Neural cell (in vitro differentiated cells): ENCODE measurements around the gene NGB. TPM values are rescaled to one million over a fixed set of nuclear protein-coding genes. Genes with fewer than 3 reads are reported as not detected.

Source experiments
- H2AFZ ChIP-seq: fragments of 200-600, 300-800 bp; sonication (generic), shearing (Covaris generic); 2 replicates; pipeline ENCODE4 v1.6.0; 2014; ENCODE audit warnings: low read depth, mild to moderate bottlenecking, antibody characterized with exemption, low read length, moderate library complexity
- H3F3A ChIP-seq: fragments of 200-600 bp; shearing (Covaris generic); 2 replicates; pipeline ENCODE4 v1.6.1; 2016; ENCODE audit warnings: mild to moderate bottlenecking, moderate library complexity, mixed read lengths, antibody characterized with exemption, low read length; ENCODE audit not compliant: insufficient read depth, poor library complexity, severe bottlenecking
- H3K27ac ChIP-seq: fragments of 200-600, 300-800 bp; sonication (generic), shearing (Covaris generic); 2 replicates; pipeline ENCODE4 v1.5.1; 2014; ENCODE audit warnings: mild to moderate bottlenecking, low read length, moderate library complexity
- H3K27me3 ChIP-seq: fragments of 300-800, 200-600 bp; sonication (generic), shearing (Covaris generic); 2 replicates; pipeline ENCODE4 v1.6.0; 2014; ENCODE audit warnings: mild to moderate bottlenecking, low read depth, low read length, moderate library complexity; ENCODE audit not compliant: insufficient read depth
- H3K36me3 ChIP-seq: fragments of 300-800, 200-600 bp; sonication (generic), shearing (Covaris generic); 2 replicates; pipeline ENCODE4 v1.5.1; 2014; ENCODE audit warnings: mild to moderate bottlenecking, antibody characterized with exemption, low read length, moderate library complexity; ENCODE audit not compliant: insufficient read depth
- H3K4me2 ChIP-seq: fragments of 300-800, 200-600 bp; sonication (generic), shearing (Covaris generic); 2 replicates; pipeline ENCODE4 v1.6.0; 2014; ENCODE audit warnings: mild to moderate bottlenecking, low read length
- H3K4me3 ChIP-seq: fragments of 300-800, 200-600 bp; sonication (generic), shearing (Covaris generic); 2 replicates; pipeline ENCODE4 v1.5.1; 2014; ENCODE audit warnings: mild to moderate bottlenecking, low read length, moderate library complexity
- H3K79me2 ChIP-seq: fragments of 200-600 bp; shearing (Covaris generic); replicated peaks from 2 replicates; pipeline ENCODE4 v1.6.0; 2014; ENCODE audit warnings: mild to moderate bottlenecking, low read length, moderate library complexity; ENCODE audit not compliant: insufficient read depth
- H3K9ac ChIP-seq: fragments of 300-800, 200-600 bp; sonication (generic), shearing (Covaris generic); 2 replicates; pipeline ENCODE4 v1.6.1; 2016; ENCODE audit warnings: mild to moderate bottlenecking, low read length, mixed read lengths
- H3K9me2 ChIP-seq: fragments of 200-600 bp; shearing (Covaris generic); 2 replicates; pipeline ENCODE4 v1.6.1; 2016; ENCODE audit warnings: mild to moderate bottlenecking, low read length, mixed read lengths; ENCODE audit not compliant: insufficient read depth
- H3K9me3 ChIP-seq: fragments of 200-600, 300-800 bp; sonication (generic), shearing (Covaris generic); 2 replicates; pipeline ENCODE4 v1.6.1; 2016; ENCODE audit warnings: mild to moderate bottlenecking, mixed run types, low read length, moderate library complexity, mixed read lengths
- H4K20me1 ChIP-seq: fragments of 200-600 bp; shearing (Covaris generic); 2 replicates; pipeline ENCODE4 v1.6.1; 2016; ENCODE audit warnings: mild to moderate bottlenecking, mixed run types; ENCODE audit not compliant: insufficient read depth
- CTCF ChIP-seq: fragments of 450-650 bp; IDR thresholded peaks from 2 replicates; pipeline ENCODE4 v1.5.1; 2014; ENCODE audit warnings: antibody characterized with exemption, mild to moderate bottlenecking, moderate library complexity; ENCODE audit not compliant: poor library complexity, severe bottlenecking
- EP300 ChIP-seq: fragments of 450-650 bp; conservative IDR thresholded peaks from 2 replicates; pipeline ENCODE4 v1.6.1; 2014; ENCODE audit warnings: antibody characterized with exemption, mild to moderate bottlenecking, moderate library complexity; ENCODE audit not compliant: poor library complexity, severe bottlenecking
- EZH2 ChIP-seq: fragments of 200-600, 300-800 bp; shearing (Covaris generic), sonication (generic); IDR thresholded peaks from 2 replicates; pipeline ENCODE4 v1.6.1; 2014; ENCODE audit warnings: antibody characterized with exemption, low read length, borderline replicate concordance, mild to moderate bottlenecking; ENCODE audit not compliant: insufficient read depth, poor library complexity, severe bottlenecking
- MXI1 ChIP-seq: fragments of 450-650 bp; conservative IDR thresholded peaks from 2 replicates; pipeline ENCODE4 v1.6.1; 2014; ENCODE audit warnings: antibody characterized with exemption, mild to moderate bottlenecking; ENCODE audit not compliant: poor library complexity, severe bottlenecking
- POLR2AphosphoS5 ChIP-seq: IDR thresholded peaks from 2 replicates; pipeline ENCODE4 v1.6.1; 2012
- RAD21 ChIP-seq: fragments of 450-650 bp; conservative IDR thresholded peaks from 2 replicates; pipeline ENCODE4 v1.6.1; 2014; ENCODE audit warnings: antibody characterized with exemption, mild to moderate bottlenecking, moderate library complexity
- REST ChIP-seq: IDR thresholded peaks from 2 replicates; pipeline ENCODE4 v1.6.1; 2012; ENCODE audit warnings: borderline replicate concordance
- SMC3 ChIP-seq: fragments of 450-650 bp; conservative IDR thresholded peaks from 2 replicates; pipeline ENCODE4 v1.6.1; 2014; ENCODE audit warnings: antibody characterized with exemption, mild to moderate bottlenecking, moderate library complexity; ENCODE audit not compliant: poor library complexity
- TAF1 ChIP-seq: IDR thresholded peaks from 2 replicates; pipeline ENCODE4 v1.6.1; 2012; ENCODE audit warnings: low read depth
- polyA plus RNA-seq: library from polyadenylated mRNA; depleted of rRNA; stranded (reverse); fragments of >200 nt; gene quantifications from 2 replicates; pipeline ENCODE4 v1.2.3, GENCODE V29; 2014

Gene NGB
- polyA plus RNA-seq, 1 donor from 2014 or later: 0.87 TPM

DNA sequence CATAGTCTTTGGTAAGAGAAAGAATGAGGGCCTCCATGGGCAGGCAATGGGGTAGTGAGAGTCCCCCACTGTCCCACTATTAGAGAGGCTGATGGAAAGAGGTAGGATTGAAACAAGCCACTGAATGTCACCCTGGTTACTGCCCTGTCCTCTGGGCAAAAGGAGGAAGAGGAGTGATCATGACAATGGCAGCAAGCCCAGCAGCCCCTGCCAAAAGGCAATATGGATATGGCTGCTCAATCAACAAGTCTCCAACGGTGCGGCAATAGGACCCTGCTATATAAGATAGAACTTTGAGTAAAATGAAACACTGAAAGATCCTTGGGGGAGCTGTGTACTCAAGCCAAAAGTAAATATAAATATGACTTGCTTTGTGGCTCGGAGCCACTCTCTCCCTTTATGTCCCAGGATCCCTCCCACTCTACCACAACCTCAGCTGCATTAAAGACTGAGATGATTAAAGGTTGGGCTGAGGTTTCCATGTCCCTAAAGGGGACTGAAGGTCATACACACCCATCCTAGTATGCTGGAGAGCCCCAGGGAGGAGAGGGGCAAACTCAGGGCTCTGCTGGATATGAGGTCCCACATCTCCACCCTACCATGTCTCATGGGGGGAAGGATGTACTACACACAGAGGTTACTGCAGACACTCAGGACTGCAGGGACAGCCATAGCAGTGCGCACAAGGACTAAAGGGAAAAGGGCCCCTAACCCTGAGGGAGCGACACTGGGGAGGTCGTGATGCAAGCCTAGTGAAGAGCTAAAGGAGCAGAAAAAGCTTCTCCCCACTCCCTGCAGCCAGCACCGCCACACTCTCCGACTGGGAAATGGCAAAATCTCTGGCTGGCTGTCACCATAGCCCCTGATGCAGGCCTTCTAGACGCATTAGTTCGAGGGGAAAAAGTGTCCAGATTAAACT lies 43.8 kb upstream of the NGB start:
- no peak overlapping the region for H2AFZ ChIP-seq
- H3K4me3 ChIP-seq: no peak overlapping the region
- H3K79me2 ChIP-seq: peaks cover 10% of the 10 kb centered on the region
- no peaks in the 10 kb centered on the region for H3K36me3 ChIP-seq
- no peak overlapping the region for H3K27ac ChIP-seq
- H3K27me3 ChIP-seq: no peaks in the 10 kb centered on the region
- H3K4me2 ChIP-seq: no peak overlapping the region
- no peaks in the 10 kb centered on the region for H3K9me3 ChIP-seq
- TF ChIP-seq SMC3: no peak
- no peak for TF ChIP-seq RAD21
- no peak for TF ChIP-seq EP300
- no peak for TF ChIP-seq MXI1
- no peak for TF ChIP-seq TAF1
- TF ChIP-seq REST: no peak
- TF ChIP-seq EZH2: no peak
- TF ChIP-seq POLR2AphosphoS5: no peak
- no peak for TF ChIP-seq CTCF
- H3K9ac ChIP-seq: no peak overlapping the region
- H3K9me2 ChIP-seq: no peaks in the 10 kb centered on the region
- H4K20me1 ChIP-seq: no peaks in the 10 kb centered on the region
- no peaks in the 10 kb centered on the region for H3F3A ChIP-seq

DNA sequence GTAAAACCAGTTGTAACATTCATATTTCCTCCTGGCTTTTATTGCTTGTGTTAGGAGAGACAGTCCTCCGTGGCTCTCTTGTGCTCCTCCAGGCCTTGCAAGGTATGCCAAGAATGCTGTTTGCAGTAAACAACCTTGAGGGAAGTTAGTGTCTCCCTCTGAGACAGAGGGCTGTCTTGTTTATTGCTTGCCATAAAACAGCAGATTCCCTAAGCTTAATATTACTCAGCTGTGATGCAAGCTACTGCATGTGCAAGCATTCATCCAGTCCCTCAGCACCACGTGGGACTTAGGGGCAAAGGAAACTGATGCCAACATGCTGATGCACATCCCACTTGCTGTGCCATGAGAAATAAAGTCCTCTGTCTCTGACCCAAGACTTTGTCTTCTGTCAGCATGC lies 43.0 kb upstream of the NGB start:
- Histone ChIP-seq H2AFZ (no peak overlapping the region), H3K79me2 (peaks cover 10% of the 10 kb centered on the region), H3K9me2 (no peaks in the 10 kb centered on the region), H3K27me3 (no peaks in the 10 kb centered on the region), H3K9ac (no peak overlapping the region), H3K4me3 (no peak overlapping the region), H3K36me3 (no peaks in the 10 kb centered on the region), H3K27ac (no peak overlapping the region), H3K4me2 (no peak overlapping the region), H3F3A (no peaks in the 10 kb centered on the region), H4K20me1 (no peaks in the 10 kb centered on the region), H3K9me3 (no peaks in the 10 kb centered on the region)
- TF ChIP-seq EP300 (no peak), TAF1 (no peak), RAD21 (no peak), CTCF (no peak), REST (no peak), SMC3 (no peak), MXI1 (no peak), POLR2AphosphoS5 (no peak), EZH2 (no peak)
